HG02885 (cell line): Measurements from ENCODE around the gene CYP4A22.
"Not testable (repeated sequence)": the region's sequence is repeated elsewhere in the genome, so short reads cannot be mapped to it uniquely, and the experiment has no call there.

Source experiments
- ATAC-seq: cut with Tn5 transposase; IDR thresholded peaks from one replicate; pipeline ENCODE4 v1.9.1; 2021; ENCODE audit warnings: mild to moderate bottlenecking; ENCODE audit not compliant: unreplicated experiment, poor library complexity

Gene CYP4A22

DNA sequence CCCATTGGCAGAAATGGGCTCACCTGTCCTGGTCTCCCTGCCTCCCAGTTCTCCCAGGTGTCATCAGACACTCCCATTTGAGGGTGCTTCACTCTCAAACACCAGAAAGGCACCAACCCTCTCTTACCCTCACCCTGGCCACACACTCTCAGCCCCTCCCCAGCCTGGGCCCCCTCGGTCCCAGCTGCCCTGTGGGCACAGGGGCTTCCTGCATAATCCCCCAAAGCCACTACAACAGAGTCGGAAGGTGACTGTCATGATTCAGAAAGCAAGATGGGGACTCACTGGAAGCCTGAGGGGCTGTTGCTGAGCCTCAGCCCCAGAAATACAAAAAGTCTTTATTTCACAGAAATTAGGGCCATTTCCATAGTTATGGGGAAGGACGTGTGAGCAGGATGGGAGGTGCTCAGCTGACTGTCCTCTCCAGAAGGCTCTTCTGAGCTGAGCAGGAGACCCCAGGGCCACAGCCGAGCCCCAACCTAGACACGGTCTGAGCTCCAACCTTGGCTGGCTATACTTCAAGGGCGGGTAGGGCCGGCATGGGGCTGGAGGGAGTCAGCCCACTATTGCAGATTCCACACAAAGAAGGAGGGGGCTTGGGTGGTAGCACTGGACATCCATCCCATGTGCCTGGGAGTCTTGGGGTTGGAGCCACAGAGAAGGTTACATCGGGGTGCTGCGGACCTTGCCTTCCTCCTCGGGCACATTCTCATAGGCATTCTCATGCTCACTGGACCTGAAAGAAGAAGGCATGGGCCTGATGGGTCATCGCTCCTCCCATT is 46.3 kb downstream of the CYP4A22 start:
- no peak for ATAC-seq

DNA sequence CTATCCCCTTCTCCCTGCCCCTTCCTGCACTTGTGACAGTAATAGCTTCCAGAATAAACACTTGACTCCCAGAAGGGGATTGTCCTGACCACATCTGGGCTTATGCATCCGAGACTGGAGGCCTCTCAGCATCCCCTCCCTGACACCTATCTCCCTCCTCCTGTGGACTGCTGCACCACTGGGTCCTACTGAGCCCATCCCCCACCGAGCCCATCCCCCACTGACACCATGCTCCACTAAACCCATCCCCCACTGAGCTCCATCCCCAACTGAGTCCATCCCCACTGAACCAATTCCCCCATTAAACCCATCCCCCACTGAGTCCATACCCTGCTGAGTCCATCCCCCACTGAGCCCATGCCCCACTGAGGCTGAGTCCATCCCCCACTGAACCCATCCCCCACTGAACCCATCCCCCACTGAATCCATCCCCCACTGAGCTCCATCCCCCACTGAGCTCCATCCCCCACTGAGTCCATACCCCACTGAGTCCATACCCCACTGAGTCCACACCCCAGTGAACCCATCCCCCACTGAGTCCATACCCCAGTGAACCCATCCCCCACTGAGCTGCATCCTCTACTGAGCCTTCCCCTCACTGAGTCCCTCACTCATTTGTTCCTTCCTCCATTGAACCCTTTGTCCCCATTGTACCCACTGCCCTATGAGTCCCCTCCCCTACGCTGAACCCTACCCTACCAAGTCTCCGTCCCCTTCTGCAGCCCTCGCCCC is 47.0 kb downstream of the CYP4A22 start:
- no peak for ATAC-seq

DNA sequence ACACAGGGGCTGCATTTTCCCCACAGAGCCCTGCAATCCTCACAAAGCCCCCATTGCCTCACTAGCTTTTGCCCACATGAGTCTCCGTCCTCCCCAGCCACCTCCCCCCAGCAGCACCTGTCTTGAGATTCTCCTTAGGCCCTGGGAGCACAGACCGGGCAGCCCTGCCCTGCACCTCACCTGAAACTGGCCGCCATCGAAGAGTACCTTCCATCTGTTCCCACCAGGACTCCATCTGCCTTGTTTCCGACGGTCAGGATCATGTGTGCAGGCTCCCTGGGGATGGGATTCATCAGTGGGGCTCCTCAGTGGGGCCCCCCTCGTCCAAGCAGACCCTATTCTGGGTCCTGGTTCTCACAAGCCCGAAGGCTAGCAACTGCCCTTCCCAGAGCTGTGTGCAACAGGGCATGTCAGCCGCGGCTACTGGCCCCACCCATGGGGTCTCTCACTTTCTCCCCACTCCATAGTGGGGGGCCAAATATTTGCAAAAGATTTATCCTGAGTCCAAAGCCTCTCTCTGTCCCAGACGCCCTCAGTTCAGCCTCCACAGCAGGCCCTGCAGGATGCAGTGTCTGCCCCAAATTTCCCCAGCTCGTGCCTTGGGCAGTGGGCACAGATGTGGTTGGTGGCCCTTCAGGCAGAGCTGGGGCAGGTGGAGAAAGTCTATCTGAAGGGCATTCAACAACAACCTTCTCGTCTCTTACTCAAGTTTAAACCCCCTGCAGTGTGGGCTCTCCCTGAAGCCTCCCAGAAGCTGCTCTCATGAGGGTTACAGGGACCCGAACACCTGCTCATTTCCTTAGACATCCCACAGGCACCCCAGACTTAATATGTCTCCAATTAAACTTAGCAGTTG is 47.8 kb downstream of the CYP4A22 start:
- ATAC-seq: no peak

- no peak for ATAC-seq
Observed at GRCh38 chr1:47186267-47187185, 49.3 kb downstream of the CYP4A22 start.

DNA sequence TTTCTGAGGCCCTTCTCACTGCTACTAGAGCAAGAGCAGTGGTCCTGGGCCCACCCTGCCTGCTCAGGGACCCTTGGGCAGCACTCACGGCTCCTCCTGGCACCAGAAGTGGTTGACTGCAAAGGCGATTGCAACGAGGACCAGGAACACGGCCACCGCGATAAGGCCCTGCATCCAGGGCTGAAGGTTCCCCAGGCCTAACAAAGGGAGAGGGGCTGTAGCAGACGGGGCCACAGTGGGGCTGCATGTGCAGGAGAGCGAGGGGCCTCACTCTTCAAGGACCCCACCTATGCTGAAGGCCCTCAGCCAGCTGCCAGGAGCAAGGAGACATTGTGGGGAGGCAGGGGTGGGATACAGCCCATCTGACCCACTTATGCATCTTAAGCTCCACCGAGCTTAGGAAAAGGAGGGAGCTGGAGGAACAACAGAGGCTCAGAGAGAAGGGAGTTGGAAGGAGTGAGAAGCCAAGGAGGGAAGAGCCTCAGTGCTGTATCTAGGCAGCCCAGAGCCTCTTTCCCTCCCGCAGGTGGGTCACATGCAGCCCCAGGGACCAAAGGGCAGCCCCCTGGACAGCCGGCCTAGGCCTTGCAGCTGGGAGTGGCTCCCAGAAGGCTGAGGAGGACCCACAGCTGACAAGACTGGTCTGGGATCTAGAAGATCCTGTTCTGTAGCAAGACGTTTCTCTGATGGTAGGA is 50.1 kb downstream of the CYP4A22 start:
- no peak for ATAC-seq

DNA sequence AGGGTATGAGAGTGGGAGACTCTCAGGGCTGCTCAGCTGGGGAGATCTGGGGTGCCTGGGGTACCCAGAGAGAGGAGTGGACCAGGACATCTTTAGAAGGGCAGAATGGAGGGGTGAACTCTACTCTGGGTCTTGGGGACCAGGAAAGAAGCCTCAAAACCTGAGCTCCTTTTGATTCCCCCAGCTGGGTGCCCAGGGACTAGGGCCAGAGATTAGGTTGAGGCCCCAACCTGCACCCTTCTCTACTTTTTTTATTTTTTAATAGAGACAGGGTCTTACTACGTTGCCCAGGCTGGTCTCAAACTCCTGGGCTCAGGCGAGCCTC is 50.6 kb downstream of the CYP4A22 start:
- no peak for ATAC-seq

GRCh38 chr1:47188791-47189785 is 51.8 kb downstream of the CYP4A22 start:
- no peak for ATAC-seq

DNA sequence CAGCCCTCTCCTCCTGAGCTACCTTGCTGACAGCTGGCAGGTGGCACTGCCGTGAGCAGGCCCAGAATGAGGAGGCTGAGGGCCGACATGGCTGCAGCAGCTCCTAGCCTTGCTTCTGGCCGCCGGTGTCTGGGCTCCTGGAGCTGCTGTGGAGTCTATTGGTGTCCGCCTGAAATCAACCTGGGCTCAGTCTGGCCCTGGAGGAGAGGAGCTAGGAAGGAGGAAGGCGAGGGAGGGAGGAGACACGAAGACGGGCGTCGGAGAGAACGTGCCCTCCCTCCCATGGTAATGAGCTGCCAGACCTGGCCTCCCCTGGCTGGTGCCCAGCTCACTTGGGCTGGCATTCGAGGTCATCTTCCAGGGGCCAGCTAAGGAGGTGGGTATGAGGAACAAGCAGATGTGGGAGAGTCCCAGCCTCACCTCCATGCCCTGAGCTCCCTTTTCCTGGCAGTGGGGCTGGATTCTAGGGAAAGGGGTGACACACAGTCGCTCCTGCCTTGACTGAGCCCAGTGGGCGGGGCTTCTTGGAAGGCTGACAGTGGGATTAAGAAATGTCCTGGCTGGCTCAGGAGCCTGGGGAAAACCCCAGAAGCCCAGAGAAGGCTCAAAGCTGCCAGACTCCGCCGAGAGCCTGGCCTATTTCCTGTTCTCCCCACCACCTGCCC is 52.7 kb downstream of the CYP4A22 start, which contains the start of gene PDZK1IP1:
PDZK1IP1 (minus strand) TSS at position 193 of the 665 bp plus-strand sequence; CDS start at position 89, 104 bp downstream.
- ATAC-seq: no peak

DNA sequence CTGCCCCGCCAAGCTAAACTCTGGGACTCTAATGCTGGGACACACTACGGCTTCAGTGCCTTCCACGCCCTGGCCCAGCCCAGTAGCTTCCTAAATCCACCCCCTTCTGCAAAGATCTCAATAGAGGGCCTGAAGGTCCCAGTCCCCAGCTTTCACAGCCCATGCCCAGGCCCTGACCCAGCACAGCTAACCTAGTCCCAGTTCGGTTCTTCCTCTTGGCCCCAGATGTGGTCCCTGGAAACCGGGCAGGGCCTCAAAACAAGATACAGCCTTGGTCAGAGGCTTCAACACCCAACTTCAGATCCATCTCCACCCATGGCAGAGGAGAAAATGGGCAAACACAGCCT is 53.2 kb downstream of the CYP4A22 start:
- ATAC-seq: no peak

DNA sequence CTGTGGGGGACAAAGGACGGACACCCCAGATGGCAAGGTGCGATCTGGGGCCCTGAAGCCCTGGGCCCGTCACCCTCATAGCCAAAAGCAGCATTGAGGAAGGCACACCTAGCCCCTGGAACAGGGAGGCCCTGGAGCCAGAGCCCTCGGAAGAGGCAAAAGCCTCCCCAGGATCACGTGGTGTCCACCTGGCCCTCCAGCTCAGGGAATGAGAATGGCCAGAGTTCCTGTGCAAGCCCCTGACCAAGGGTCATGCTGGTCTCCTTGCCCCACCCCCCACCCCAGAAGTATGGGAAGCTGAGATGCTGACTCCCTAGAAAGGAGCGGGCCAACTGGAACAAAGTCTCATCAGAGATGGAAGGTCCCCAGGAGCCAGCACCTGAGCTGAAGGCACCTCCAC is 53.6 kb downstream of the CYP4A22 start:
- no peak for ATAC-seq

- ATAC-seq: no peak
Observed at GRCh38 chr1:47191940-47192457, 54.8 kb downstream of the CYP4A22 start.

GRCh38 chr1:47192458-47193384 is 55.5 kb downstream of the CYP4A22 start:
- peak; percentile 52 for ATAC-seq

DNA sequence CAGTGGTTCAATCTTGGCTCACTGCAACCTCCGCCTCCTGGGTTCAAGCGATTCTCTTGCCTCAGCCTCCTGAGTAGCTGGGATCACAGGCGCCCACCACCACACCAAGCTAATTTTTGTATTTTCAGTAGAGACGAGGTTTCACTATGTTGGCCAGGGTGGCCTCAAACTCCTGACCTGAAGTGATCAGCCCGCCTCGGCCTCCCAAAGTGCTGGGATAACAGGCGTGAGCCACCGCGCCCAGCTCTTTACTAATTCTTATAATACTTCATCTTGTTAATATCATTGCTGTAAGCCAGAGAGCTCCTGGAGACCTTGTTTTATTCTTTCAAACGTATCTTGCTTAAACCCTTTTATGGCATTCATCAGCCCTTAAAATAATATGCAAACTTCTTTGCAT is 56.3 kb downstream of the CYP4A22 start:
- ATAC-seq: not testable (repeated sequence)

GRCh38 chr1:47194311-47194710 is 57.1 kb downstream of the CYP4A22 start:
- ATAC-seq: no peak

- ATAC-seq: not testable (repeated sequence)
Observed at GRCh38 chr1:47195981-47196380, 58.7 kb downstream of the CYP4A22 start.

GRCh38 chr1:47196622-47197021 is 59.4 kb downstream of the CYP4A22 start:
- ATAC-seq: no peak
